Coronary artery (tissue), 2 donors: ENCODE results near the gene SAP30BP.

Experiments used
- DNase-seq: peaks from one replicate; pipeline ENCODE4 v3.0.0-alpha.2; 2017; ENCODE audit warnings: low spot score
- H3K27ac ChIP-seq, 2 donors: fragments of 200-600 bp; sonication (generic); one replicate each; pipeline ENCODE4 v1.5.1; 2016 to 2019
- H3K4me3 ChIP-seq: fragments of 200-600 bp; sonication (generic); 2 replicates; pipeline ENCODE4 v1.5.1; 2016; ENCODE audit warnings: mild to moderate bottlenecking, moderate library complexity
- TF ChIP-seq, protein P1 (sequence below): fragments of 200-600 bp; sonication (generic); IDR thresholded peaks from one replicate; pipeline ENCODE4 v1.5.1; 2019; ENCODE audit warnings: antibody characterized with exemption

SAP30BP gene

GRCh38 chr17:75729351-75729750, 62.2 kb downstream of the SAP30BP start:
- TF ChIP-seq, protein P1, sequence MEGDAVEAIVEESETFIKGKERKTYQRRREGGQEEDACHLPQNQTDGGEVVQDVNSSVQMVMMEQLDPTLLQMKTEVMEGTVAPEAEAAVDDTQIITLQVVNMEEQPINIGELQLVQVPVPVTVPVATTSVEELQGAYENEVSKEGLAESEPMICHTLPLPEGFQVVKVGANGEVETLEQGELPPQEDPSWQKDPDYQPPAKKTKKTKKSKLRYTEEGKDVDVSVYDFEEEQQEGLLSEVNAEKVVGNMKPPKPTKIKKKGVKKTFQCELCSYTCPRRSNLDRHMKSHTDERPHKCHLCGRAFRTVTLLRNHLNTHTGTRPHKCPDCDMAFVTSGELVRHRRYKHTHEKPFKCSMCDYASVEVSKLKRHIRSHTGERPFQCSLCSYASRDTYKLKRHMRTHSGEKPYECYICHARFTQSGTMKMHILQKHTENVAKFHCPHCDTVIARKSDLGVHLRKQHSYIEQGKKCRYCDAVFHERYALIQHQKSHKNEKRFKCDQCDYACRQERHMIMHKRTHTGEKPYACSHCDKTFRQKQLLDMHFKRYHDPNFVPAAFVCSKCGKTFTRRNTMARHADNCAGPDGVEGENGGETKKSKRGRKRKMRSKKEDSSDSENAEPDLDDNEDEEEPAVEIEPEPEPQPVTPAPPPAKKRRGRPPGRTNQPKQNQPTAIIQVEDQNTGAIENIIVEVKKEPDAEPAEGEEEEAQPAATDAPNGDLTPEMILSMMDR, result no peak
- DNase-seq, result no peak
- H3K4me3 ChIP-seq, result no peak overlapping the region
- H3K27ac ChIP-seq, result no peak overlapping the region

DNA sequence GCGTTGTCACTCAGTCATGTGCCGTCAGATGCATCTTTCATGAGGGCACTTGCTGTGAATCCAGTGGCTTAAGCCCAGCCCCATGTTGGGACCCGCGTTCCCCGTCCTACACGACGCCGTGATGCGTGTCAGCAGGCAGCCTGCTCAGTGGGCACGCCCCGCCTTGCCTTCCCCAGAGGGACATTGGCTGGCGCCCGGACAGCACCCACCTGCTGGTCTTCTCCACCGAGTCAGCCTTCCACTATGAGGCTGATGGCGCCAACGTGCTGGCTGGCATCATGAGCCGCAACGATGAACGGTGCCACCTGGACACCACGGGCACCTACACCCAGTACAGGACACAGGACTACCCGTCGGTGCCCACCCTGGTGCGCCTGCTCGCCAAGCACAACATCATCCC, 62.9 kb downstream of the SAP30BP start:
- Histone ChIP-seq H3K4me3 (no peak overlapping the region), H3K27ac (no peak overlapping the region)
- TF ChIP-seq, protein P1, result no peak
- no peak for DNase-seq

- Histone ChIP-seq H3K27ac (no peak overlapping the region), H3K4me3 (no peak overlapping the region)
- TF ChIP-seq, protein P1, result no peak
- no peak for DNase-seq
Measured at GRCh38 chr17:75731086-75731715, 64.1 kb downstream of the SAP30BP start.

- no peak overlapping the region for H3K27ac ChIP-seq
- DNase-seq, result no peak
- TF ChIP-seq, protein P1, result no peak
- H3K4me3 ChIP-seq, result no peak overlapping the region
Measured at GRCh38 chr17:75731716-75732498, 64.8 kb downstream of the SAP30BP start.

DNA sequence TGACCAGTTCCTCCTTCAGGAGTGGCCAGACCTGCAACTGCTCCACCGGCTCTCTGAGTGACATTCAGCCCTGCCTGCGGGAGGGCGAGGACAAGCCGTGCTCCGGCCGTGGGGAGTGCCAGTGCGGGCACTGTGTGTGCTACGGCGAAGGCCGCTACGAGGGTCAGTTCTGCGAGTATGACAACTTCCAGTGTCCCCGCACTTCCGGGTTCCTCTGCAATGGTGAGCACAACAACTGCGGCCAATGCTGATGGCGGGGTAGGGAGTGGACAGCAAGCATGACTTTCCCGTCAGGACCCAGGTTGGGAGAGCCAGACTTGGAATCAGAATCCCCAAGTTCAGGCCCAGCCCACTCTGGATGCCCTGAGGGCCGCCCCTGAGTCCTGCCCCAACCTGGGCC, 66.3 kb downstream of the SAP30BP start:
- Histone ChIP-seq H3K27ac (no peak overlapping the region), H3K4me3 (no peak overlapping the region)
- no peak for DNase-seq
- TF ChIP-seq, protein P1, result no peak

DNA sequence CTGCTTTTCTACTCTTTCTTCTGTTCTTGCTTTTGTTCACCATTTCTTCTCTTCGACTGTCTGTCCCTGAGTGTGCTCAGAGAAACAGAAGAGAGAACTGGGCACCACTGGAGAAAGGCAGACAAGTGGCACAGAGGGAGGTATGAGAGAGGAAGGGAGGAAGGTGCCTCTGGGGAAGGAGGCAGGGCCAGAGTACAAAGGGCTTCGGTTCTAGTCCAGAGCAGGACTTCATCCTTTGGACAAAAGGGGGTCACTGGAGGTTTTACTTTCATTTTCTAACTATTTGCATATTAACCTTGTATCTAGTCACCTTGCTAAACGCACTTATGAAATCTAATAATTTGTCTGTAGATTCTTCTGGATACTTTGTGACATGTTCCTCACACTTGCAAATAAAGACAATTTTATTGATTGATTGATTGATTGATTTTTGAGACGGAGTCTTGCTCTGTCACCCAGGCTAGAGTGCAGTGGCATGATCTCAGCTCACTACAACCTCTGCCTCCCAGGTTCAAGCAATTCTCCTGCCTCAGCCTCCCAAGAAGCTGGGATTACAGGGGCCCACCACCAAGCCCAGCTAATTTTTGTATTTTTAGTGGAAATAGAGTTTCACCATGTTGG, 67.6 kb downstream of the SAP30BP start:
- no peak overlapping the region for H3K4me3 ChIP-seq
- DNase-seq, result no peak
- TF ChIP-seq, protein P1, result no peak
- no peak overlapping the region for H3K27ac ChIP-seq
